K562 (cell line): Measurements from ENCODE around the gene PQBP1.

Source experiments
- HNRNPL ChIP-seq: fragments of 200-400 bp; formaldehyde crosslinking; IDR thresholded peaks from 2 replicates; pipeline ENCODE4 v1.6.1; 2017; ENCODE audit warnings: low read depth, mild to moderate bottlenecking, low read length
- POLR2AphosphoS5 ChIP-seq: IDR thresholded peaks from 2 replicates; pipeline ENCODE4 v1.6.1; 2011; ENCODE audit warnings: mild to moderate bottlenecking, low read depth, low read length, moderate library complexity; ENCODE audit not compliant: control insufficient read depth, insufficient read depth
- REST ChIP-seq, 2 experiments: fragments of 450-650 bp; formaldehyde crosslinking in 1 of 2; IDR thresholded peaks; 2 replicates each; pipeline versions ENCODE4 v1.4.0 to v1.6.1; 2014 to 2020; ENCODE audit warnings: mild to moderate bottlenecking in 2 of 2, borderline replicate concordance in 1 of 2, low read depth in 1 of 2
- SPI1 ChIP-seq: IDR thresholded peaks from 2 replicates; pipeline ENCODE4 v1.6.1; 2011; ENCODE audit warnings: low read depth, low read length, control low read depth, borderline replicate concordance
- ZNF263 ChIP-seq: sonication (generic); formaldehyde crosslinking; IDR thresholded peaks from 2 replicates; pipeline ENCODE4 v1.8.0; 2022; ENCODE audit warnings: mild to moderate bottlenecking, missing genetic modification reagents, borderline replicate concordance

- TF ChIP-seq SPI1 (peak; percentile 51; the same call in 1 of the 2 replicates), REST (IDR thresholded peaks at IDR 0.05; ENCODE audit: borderline replicate concordance) (no peak), REST (CRISPR knock-in tag; IDR thresholded peaks at IDR 0.05; ENCODE audit: low read depth) (no peak), ZNF263 (peak; percentile 47; the same call in 1 of the 2 replicates), HNRNPL (no peak), POLR2AphosphoS5 (peak; percentile 68)
Measured at GRCh38 chrX:48897625-48898306, at the start of gene PQBP1, which contains the start of gene TIMM17B.
